CD4-positive, alpha-beta T cell treated with Interferon gamma for 1 hour (primary cell): ENCODE measurements around the gene TFEC.
"Not testable (repeated sequence)": the region's sequence is repeated elsewhere in the genome, so short reads cannot be mapped to it uniquely, and the experiment has no call there.

Experiments
- DNase-seq: peaks from one replicate; pipeline ENCODE4 v3.0.0-alpha.2; 2020

The TFEC gene

DNA sequence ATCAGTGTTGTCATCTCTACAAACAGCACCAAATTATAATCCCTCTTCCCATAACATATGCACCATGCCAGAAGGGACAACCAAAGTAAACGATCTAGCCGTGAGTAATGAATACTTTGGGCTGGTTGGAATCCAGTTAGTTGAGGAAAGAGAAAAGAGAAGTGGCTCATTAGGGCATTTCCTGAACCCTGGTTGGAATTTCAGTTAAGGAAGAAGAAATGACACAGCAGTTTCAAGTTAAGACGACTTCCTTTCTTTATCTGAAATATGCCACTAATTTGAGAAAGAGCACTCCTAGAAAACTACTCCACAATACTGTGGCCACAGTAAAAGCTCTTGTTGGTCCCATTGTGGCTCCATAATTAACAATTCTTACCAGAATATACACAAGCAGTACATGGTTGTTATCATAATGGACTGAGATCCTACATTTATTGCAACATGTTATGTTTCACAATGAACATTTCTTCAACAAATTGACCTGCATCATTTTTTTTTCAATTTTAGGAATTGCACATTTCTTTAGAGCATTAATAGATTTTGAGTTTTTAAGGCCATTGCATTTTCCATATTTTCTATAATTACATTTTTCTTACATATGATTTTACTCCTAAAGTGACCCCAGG lies at the start of gene TFEC:
TFEC (minus strand) TSS at position 113 of the 626 bp plus-strand sequence. CDS start 46,322 bp downstream, outside the sequence.
- DNase-seq, result no peak

DNA sequence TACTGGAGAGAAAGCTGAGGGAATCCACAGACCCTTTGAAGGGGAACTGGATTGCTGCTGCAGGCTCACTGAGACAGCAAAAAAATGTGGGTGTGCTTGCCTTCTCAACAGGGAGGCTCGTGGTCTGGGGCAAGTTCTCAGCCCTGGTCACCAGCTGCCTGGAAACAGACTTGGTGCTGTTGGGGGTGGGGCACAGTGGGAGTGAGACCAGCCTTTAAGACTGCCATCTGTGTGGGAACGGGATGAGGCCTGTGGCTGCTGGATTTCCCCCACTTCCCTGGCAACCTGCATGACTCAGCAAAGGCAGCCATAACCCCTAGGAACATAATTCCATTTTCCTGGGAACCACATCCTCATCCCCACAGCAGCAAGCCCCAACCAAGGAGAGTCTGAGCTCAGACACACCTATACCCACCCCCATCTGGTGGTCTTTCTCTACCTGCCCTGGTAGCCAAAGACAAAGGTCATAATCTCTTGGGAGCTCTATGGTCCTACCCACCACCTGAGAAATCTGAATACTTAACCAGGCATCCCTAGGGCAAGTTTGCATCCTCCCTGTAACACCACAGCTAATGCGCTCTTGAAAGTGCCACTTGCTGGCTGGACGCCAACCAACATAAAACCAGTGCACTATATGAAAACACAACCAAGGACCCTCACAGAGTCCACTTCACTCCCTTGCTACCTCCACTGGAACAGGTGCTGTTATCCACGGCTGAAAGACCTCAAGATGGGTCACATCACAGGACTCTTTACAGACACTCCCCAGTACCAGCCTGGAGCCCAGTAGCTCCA lies 45.0 kb upstream of the TFEC start:
- DNase-seq, result no peak

- no peak for DNase-seq
Observed at GRCh38 chr7:116071629-116072028, 41.1 kb upstream of the TFEC start.

GRCh38 chr7:116064179-116064578 lies 33.6 kb upstream of the TFEC start:
- DNase-seq, result no peak

GRCh38 chr7:116062666-116063065 lies 32.1 kb upstream of the TFEC start:
- no peak for DNase-seq

DNA sequence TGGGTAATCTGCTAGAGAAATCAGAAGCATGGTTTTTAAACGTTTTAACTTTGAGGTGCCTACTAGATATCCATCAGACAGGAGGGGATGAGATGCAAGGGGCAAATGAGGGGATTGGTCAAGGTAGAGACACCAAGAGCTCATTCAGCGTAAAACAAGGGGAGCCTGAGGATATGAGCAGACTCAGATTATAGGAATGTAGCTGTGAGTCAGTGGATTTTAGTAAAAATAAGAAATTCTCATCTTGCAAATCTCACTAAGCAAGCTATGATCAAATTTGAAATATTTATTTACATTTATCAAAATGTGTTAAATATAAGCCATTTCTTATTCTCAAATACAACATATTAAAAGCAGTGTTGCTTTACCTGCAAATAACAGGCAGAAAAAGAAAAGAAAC lies 21.4 kb upstream of the TFEC start:
- DNase-seq, result no peak

DNA sequence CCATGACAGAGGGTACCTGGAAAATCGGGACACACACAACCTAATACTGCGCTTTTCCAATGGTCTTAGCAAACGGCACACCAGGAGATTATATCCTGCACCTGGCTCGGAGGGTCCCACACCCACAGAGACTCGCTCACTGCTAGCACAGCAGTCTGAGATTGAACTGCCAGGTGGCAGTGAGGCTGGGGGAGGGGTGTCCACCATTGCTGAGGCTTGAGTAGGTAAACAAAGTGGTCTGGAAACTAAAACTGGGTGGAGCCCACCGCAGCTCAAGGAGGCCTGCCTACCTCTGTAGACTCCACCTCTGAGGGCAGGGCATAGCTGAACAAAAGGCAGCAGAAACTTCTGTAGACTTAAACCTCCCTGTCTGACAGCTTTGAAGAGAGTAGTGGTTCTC lies 16.7 kb upstream of the TFEC start:
- not testable (repeated sequence) for DNase-seq

DNA sequence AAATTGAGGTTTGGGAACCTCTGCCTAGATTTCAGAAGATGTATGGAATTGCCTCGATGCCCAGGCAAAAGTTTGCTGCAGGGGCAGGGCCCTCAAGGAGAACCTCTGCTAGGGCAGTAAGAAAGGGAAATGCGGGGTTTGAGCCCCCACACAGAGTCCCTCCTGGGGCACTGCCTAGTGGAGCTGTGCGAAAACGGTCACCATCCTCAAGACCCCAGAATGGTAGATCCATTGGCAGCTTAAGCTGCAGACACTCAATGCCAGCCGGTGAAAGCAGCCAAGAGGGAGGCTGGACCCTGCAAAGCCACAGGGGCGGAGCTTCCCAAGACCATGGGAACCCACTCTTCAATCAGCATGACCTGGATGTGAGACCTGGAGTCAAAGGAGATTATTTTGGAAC lies 15.0 kb upstream of the TFEC start:
- no peak for DNase-seq

DNA sequence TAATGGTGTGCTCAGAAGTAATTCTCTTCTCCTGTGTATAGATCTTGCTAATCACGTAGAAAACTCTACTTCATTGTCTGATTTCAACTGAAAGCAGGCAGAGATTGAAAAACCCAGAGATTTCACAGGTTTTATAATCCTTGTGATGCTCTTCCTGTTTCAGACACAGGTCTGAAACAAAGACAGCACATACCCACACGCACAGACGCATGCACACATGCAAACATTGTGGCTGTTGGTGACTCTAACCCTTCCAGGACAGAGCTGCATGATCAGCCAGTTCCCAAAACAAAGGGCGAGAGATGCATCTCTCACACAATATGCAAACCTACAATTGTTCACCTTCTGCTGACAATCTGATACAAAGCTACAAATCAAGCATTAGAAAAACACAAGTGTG lies 11.1 kb upstream of the TFEC start:
- DNase-seq, result no peak

GRCh38 chr7:116037401-116037800 lies 6.8 kb upstream of the TFEC start:
- DNase-seq, result no peak

DNA sequence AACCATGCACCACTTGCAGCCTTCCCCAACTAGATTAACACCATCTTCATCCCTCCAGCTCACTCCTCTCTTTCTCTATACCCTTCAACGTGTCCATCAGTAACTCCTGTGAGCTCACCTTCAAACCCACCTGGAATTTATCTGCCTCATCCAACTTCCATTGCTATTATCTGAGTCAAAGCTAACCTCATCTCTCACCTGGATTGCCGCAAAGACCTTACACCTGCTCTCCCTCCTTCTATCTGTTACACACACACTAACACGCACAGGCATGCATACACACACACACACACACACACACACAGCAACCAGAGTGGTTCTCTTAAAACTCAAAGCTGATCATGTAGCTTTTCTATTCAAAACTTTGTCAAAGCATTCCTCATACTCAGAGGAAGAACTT lies 3.8 kb upstream of the TFEC start:
- DNase-seq, result no peak

DNA sequence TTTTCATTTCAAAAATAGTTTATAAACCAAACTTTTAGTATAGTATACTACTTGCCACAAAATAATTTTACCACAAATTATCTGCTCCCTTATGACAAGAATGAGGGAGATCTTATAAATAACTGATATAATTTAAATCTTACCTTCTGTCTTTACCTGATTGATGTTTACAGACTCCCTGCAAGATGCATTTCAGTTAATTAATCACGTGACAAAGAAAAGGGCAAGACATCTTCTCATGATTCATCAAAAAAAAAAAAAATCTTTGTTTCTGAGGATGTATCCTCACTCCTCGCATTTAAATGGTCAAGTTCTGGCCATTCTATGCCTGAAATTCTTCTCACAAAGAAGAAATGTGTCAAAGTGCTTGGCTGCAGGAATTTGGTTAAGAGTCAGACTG lies 2.3 kb upstream of the TFEC start:
- no peak for DNase-seq

- no peak for DNase-seq
Observed at GRCh38 chr7:116028787-116029186, 1.8 kb downstream of the TFEC start.

DNA sequence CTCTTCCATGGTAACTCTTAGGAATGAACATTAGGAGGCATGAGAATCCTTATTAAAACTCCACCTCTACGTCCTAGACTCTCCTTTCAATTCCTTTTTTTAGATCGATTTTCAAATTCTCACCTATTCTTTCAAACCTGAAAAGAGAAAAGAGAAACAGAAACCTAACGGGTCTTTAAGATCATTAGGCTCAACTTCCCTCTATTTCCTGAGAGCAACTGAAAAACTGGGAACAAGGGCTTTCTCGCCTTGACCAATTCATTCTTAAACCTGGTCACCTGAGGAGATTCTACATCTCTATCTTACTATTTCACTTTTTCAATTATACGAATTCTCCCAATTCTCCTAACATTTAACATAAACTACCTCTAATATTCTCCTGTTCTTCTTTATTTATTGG lies 2.8 kb downstream of the TFEC start:
- no peak for DNase-seq

- DNase-seq, result no peak
Observed at GRCh38 chr7:116024826-116025809, 5.4 kb downstream of the TFEC start.

DNA sequence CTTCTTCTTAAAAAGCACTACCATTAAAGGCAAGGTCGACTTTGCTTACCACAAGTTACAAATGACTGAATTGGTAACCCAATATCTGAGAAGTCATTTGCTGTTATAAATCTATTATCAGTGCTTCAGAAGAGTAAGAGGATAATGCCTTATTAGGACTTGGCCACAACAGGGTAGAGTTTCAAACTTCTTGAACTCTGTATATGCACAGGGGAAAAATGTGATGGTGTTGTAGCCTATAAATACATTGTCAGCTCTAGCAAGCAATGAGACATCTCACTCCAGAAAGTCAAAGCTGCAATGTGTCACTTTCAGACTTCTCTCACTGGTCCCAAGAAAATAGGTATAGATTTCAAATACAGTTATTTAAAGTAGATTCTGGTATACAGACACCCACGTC lies 9.3 kb downstream of the TFEC start:
- no peak for DNase-seq

GRCh38 chr7:116018731-116019130 lies 11.8 kb downstream of the TFEC start:
- no peak for DNase-seq

- DNase-seq, result no peak
Observed at GRCh38 chr7:116013675-116014074, 16.9 kb downstream of the TFEC start.

- no peak for DNase-seq
Observed at GRCh38 chr7:116011584-116011983, 19.0 kb downstream of the TFEC start.

- DNase-seq, result not testable (repeated sequence)
Observed at GRCh38 chr7:116004762-116005161, 25.8 kb downstream of the TFEC start.

GRCh38 chr7:115997221-115997620 lies 33.3 kb downstream of the TFEC start:
- DNase-seq, result no peak

GRCh38 chr7:115995701-115996100 lies 34.9 kb downstream of the TFEC start:
- no peak for DNase-seq

DNA sequence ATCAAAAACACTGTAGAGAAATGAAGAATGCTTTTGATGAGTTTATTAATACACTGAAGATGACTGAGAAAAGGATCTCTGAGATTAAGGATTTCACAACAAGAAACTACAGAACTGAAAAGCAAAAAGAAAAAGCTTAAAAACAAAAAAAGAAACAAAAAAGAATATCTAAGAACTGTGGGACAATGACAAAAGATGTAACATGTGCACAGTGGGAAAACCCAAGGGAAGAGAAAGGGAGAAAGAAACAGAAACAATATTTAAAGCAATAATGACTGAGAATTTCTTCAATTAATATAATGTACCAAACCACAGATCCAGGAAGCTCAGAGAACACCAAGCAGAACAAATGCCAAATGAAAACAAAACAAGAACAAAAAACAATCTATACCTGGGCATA lies 42.2 kb downstream of the TFEC start:
- no peak for DNase-seq
